SK-N-SH (cell line): ENCODE data around the gene GUK1. TPM values are rescaled to one million over a fixed set of nuclear protein-coding genes. Genes with fewer than 3 reads are reported as not detected.

Experiments
- CTCF ChIA-PET: fragments of 300-600, 350-600 bp; formaldehyde crosslinking; extraction: SDS; loops from one replicate; lab custom pipeline; 2021; lab: Yijun Ruan, JAX
- POLR2A ChIA-PET: fragments of 350-600 bp; sonication (Branson Sonifier 250); formaldehyde crosslinking; extraction: SDS; loops from one replicate; lab custom pipeline; 2020; ENCODE audit warnings: antibody characterized with exemption, inconsistent platforms; lab: Yijun Ruan, JAX
- DNase-seq: peaks from one replicate; pipeline ENCODE4 v3.0.0; 2012
- H2AFZ ChIP-seq: fragments of 200-600 bp; sonication (generic); 2 replicates; pipeline ENCODE4 v1.8.1; 2016; ENCODE audit warnings: antibody characterized with exemption, mild to moderate bottlenecking, low read depth
- H3F3A ChIP-seq: fragments of 200-600 bp; sonication (generic); replicated peaks from 2 replicates; pipeline ENCODE3; 2016; ENCODE audit warnings: antibody characterized with exemption, mild to moderate bottlenecking; ENCODE audit not compliant: insufficient read depth
- H3K27ac ChIP-seq, 2 experiments: fragments of 200-500 bp in 1 of 2; fragments of 200-600 bp in 1 of 2; sonication (Bioruptor generic) in 1 of 2; sonication (generic), shearing (Covaris generic) in 1 of 2; 2 replicates each; pipeline versions ENCODE4 v1.5.1 to v1.6.1; 2014 to 2016; ENCODE audit warnings: low read depth in 2 of 2, inconsistent platforms in 1 of 2, low read length in 1 of 2, mild to moderate bottlenecking in 1 of 2, mixed read lengths in 1 of 2
- H3K27me3 ChIP-seq: fragments of 200-600 bp; sonication (generic), shearing (Covaris generic); 2 replicates; pipeline ENCODE4 v1.6.1; 2016; ENCODE audit warnings: mixed run types; ENCODE audit not compliant: insufficient read depth
- H3K36me3 ChIP-seq, 2 experiments: fragments of 200-500 bp in 1 of 2; fragments of 200-600 bp in 1 of 2; sonication (Bioruptor generic) in 1 of 2; sonication (generic) in 1 of 2; replicated peaks in 1 of 2; 2 replicates each; pipeline versions ENCODE3 to v1.5.1; 2014 to 2016; ENCODE audit warnings: low read length in 1 of 2, mild to moderate bottlenecking in 1 of 2; ENCODE audit not compliant: insufficient read depth in 2 of 2, control insufficient read depth in 1 of 2
- H3K4me1 ChIP-seq, 2 experiments: fragments of 200-500 bp in 1 of 2; fragments of 200-600 bp in 1 of 2; sonication (Bioruptor generic) in 1 of 2; sonication (generic), shearing (Covaris generic) in 1 of 2; 2 replicates each; pipeline versions ENCODE4 v1.5.1 to v1.6.1; 2014 to 2016; ENCODE audit warnings: low read depth in 1 of 2, low read length in 1 of 2, mixed run types in 1 of 2; ENCODE audit not compliant: insufficient read depth in 2 of 2, control insufficient read depth in 1 of 2
- H3K4me2 ChIP-seq: fragments of 200-600 bp; sonication (generic), shearing (Covaris generic); 2 replicates; pipeline ENCODE4 v1.6.1; 2017; ENCODE audit warnings: mixed run types
- H3K4me3 ChIP-seq, 2 experiments: fragments of 200-500 bp in 1 of 2; fragments of 200-600 bp in 1 of 2; sonication (Bioruptor generic) in 1 of 2; sonication (generic), shearing (Covaris generic) in 1 of 2; 2 replicates each; pipeline versions ENCODE4 v1.5.1 to v1.8.1; 2014 to 2016; ENCODE audit warnings: low read depth in 2 of 2, inconsistent platforms in 1 of 2, low read length in 1 of 2, mild to moderate bottlenecking in 1 of 2, mixed read lengths in 1 of 2, moderate library complexity in 1 of 2
- H3K79me2 ChIP-seq: fragments of 200-600 bp; sonication (generic); 2 replicates; pipeline ENCODE4 v1.8.1; 2017; ENCODE audit warnings: mild to moderate bottlenecking; ENCODE audit not compliant: insufficient read depth
- H3K9ac ChIP-seq: fragments of 200-600 bp; sonication (generic); 2 replicates; pipeline ENCODE4 v1.6.1; 2017; ENCODE audit warnings: mixed run types
- H3K9me2 ChIP-seq: fragments of 200-600 bp; sonication (generic); 2 replicates; pipeline ENCODE4 v1.6.1; 2017; ENCODE audit warnings: mixed run types
- H3K9me3 ChIP-seq: fragments of 200-600 bp; sonication (generic); 2 replicates; pipeline ENCODE4 v1.6.1; 2017; ENCODE audit warnings: mixed run types, mild to moderate bottlenecking, moderate library complexity
- H4K20me1 ChIP-seq: fragments of 200-600 bp; sonication (generic); 2 replicates; pipeline ENCODE4 v1.6.1; 2017; ENCODE audit warnings: mild to moderate bottlenecking, mixed run types; ENCODE audit not compliant: insufficient read depth
- ELF1 ChIP-seq: IDR thresholded peaks from 2 replicates; pipeline ENCODE4 v1.4.0; 2012
- EZH2phosphoT487 ChIP-seq: fragments of 200-600 bp; sonication (generic); IDR thresholded peaks from 2 replicates; pipeline ENCODE4 v1.6.1; 2017; ENCODE audit warnings: low read depth, mixed run types, mild to moderate bottlenecking, antibody characterized with exemption, moderate library complexity, borderline replicate concordance
- GATA2 ChIP-seq: sonication (generic); formaldehyde crosslinking; IDR thresholded peaks from 2 replicates; pipeline ENCODE4 v1.5.0; 2020; ENCODE audit warnings: mild to moderate bottlenecking, missing genetic modification reagents
- RAD21 ChIP-seq: IDR thresholded peaks from 2 replicates; pipeline ENCODE4 v1.6.1; 2012; ENCODE audit warnings: mild to moderate bottlenecking, low read length
- RFX5 ChIP-seq: IDR thresholded peaks from 2 replicates; pipeline ENCODE4 v1.6.1; 2012; ENCODE audit warnings: mild to moderate bottlenecking, improper control_type of control experiment, low read length
- TCF12 ChIP-seq: IDR thresholded peaks from 2 replicates; pipeline ENCODE4 v1.4.0; 2012
- TEAD4 ChIP-seq: IDR thresholded peaks from 2 replicates; pipeline ENCODE4 v1.4.0; 2012; ENCODE audit warnings: mild to moderate bottlenecking, borderline replicate concordance; ENCODE audit not compliant: insufficient read depth
- YY1 ChIP-seq: IDR thresholded peaks from 2 replicates; pipeline ENCODE4 v1.4.0; 2012; ENCODE audit warnings: low read depth, mild to moderate bottlenecking
- WGBS: methylation state at CpG from one replicate; pipeline ENCODE4 v1.1.6; 2017; ENCODE audit warnings: low lambda C conversion rate; 5-methylcytosine and 5-hydroxymethylcytosine counted together
- polyA plus RNA-seq, 3 experiments: library from polyadenylated mRNA; depleted of rRNA; stranded (reverse); fragments of >200 nt; gene quantifications; 2 replicates each; pipeline ENCODE4 v1.2.3, GENCODE V29; 2012
- TF ChIP-seq, protein P1 (sequence below): IDR thresholded peaks from 2 replicates; pipeline ENCODE4 v1.4.0; 2012; ENCODE audit warnings: low read depth
- TF ChIP-seq, protein P2 (sequence below): fragments of 200-600 bp; sonication (generic); IDR thresholded peaks from 2 replicates; pipeline ENCODE4 v1.6.1; 2017; ENCODE audit warnings: antibody characterized with exemption, mild to moderate bottlenecking, moderate library complexity
- TF ChIP-seq, protein P3 (sequence below): IDR thresholded peaks from 2 replicates; pipeline ENCODE4 v1.4.0; 2012; ENCODE audit warnings: low read depth, borderline replicate concordance

The GUK1 gene
- polyA plus RNA-seq, 1 of the 3 experiments (the other 2 are of a cell fraction), result 742 TPM

DNA sequence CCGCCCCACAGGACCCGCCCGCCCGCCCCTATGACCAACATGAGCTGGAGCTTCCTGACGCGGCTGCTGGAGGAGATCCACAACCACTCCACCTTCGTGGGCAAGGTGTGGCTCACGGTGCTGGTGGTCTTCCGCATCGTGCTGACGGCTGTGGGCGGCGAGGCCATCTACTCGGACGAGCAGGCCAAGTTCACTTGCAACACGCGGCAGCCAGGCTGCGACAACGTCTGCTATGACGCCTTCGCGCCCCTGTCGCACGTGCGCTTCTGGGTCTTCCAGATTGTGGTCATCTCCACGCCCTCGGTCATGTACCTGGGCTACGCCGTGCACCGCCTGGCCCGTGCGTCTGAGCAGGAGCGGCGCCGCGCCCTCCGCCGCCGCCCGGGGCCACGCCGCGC lies 17.6 kb downstream of the GUK1 start:
- Histone ChIP-seq H3F3A (no peaks in the 10 kb centered on the region), H2AFZ (no peak overlapping the region)
- CTCF ChIA-PET, result interaction anchor here (0.6 kb wide), 1 partner anchor 60 kb away, joined by 3 read pairs; no protein-coding TSS in a partner anchor
- POLR2A ChIA-PET, result no interaction called here
- TF ChIP-seq, protein P1, sequence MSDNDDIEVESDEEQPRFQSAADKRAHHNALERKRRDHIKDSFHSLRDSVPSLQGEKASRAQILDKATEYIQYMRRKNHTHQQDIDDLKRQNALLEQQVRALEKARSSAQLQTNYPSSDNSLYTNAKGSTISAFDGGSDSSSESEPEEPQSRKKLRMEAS, result no peak
- TF ChIP-seq, protein P2, sequence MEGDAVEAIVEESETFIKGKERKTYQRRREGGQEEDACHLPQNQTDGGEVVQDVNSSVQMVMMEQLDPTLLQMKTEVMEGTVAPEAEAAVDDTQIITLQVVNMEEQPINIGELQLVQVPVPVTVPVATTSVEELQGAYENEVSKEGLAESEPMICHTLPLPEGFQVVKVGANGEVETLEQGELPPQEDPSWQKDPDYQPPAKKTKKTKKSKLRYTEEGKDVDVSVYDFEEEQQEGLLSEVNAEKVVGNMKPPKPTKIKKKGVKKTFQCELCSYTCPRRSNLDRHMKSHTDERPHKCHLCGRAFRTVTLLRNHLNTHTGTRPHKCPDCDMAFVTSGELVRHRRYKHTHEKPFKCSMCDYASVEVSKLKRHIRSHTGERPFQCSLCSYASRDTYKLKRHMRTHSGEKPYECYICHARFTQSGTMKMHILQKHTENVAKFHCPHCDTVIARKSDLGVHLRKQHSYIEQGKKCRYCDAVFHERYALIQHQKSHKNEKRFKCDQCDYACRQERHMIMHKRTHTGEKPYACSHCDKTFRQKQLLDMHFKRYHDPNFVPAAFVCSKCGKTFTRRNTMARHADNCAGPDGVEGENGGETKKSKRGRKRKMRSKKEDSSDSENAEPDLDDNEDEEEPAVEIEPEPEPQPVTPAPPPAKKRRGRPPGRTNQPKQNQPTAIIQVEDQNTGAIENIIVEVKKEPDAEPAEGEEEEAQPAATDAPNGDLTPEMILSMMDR, result no peak
- TF ChIP-seq YY1, result no peak
- TF ChIP-seq, all 33 proteins: peak for 0
- no peak overlapping the region for H3K9ac ChIP-seq
- H3K27me3 ChIP-seq, result no peaks in the 10 kb centered on the region
- no peaks in the 10 kb centered on the region for H3K9me2 ChIP-seq
- H3K36me3 ChIP-seq, result no peaks in the 10 kb centered on the region
- WGBS, result 91% methylated on average over 27 of the region's 43 CpGs
- H3K4me3 ChIP-seq, result no peak overlapping the region
- H3K79me2 ChIP-seq, result no peaks in the 10 kb centered on the region
- H3K4me1 ChIP-seq, result peaks cover 0 to 11% of the 10 kb centered on the region in 2 experiments; a peak in 1 of 4 replicates
- H3K9me3 ChIP-seq, result no peaks in the 10 kb centered on the region
- H3K4me2 ChIP-seq, result no peak overlapping the region
- H3K27ac ChIP-seq, result no peak overlapping the region
- no peak for DNase-seq
- no peaks in the 10 kb centered on the region for H4K20me1 ChIP-seq

DNA sequence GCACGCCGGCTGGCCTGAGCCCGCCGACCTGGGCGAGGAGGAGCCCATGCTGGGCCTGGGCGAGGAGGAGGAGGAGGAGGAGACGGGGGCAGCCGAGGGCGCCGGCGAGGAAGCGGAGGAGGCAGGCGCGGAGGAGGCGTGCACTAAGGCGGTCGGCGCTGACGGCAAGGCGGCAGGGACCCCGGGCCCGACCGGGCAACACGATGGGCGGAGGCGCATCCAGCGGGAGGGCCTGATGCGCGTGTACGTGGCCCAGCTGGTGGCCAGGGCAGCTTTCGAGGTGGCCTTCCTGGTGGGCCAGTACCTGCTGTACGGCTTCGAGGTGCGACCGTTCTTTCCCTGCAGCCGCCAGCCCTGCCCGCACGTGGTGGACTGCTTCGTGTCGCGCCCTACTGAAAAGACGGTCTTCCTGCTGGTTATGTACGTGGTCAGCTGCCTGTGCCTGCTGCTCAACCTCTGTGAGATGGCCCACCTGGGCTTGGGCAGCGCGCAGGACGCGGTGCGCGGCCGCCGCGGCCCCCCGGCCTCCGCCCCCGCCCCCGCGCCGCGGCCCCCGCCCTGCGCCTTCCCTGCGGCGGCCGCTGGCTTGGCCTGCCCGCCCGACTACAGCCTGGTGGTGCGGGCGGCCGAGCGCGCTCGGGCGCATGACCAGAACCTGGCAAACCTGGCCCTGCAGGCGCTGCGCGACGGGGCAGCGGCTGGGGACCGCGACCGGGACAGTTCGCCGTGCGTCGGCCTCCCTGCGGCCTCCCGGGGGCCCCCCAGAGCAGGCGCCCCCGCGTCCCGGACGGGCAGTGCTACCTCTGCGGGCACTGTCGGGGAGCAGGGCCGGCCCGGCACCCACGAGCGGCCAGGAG lies 18.3 kb downstream of the GUK1 start:
- DNase-seq, result no peak
- Histone ChIP-seq H3K9me3 (no peaks in the 10 kb centered on the region), H3K36me3 (no peaks in the 10 kb centered on the region), H3K79me2 (no peaks in the 10 kb centered on the region), H2AFZ (no peak overlapping the region), H3K9ac (no peak overlapping the region), H3F3A (no peaks in the 10 kb centered on the region), H3K4me1 (peaks cover 0 to 12% of the 10 kb centered on the region in 2 experiments; a peak in 1 of 4 replicates), H3K27me3 (no peaks in the 10 kb centered on the region), H3K4me2 (no peak overlapping the region), H3K4me3 (no peak overlapping the region), H3K9me2 (no peaks in the 10 kb centered on the region), H3K27ac (no peak overlapping the region), H4K20me1 (no peaks in the 10 kb centered on the region)
- WGBS, result 86% methylated on average over 57 of the region's 98 CpGs
- TF ChIP-seq, protein P3, sequence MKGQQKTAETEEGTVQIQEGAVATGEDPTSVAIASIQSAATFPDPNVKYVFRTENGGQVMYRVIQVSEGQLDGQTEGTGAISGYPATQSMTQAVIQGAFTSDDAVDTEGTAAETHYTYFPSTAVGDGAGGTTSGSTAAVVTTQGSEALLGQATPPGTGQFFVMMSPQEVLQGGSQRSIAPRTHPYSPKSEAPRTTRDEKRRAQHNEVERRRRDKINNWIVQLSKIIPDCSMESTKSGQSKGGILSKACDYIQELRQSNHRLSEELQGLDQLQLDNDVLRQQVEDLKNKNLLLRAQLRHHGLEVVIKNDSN, result no peak
- TF ChIP-seq TCF12 (no peak), GATA2 (no peak), EZH2phosphoT487 (no peak), ELF1 (no peak), RAD21 (no peak), RFX5 (no peak), TEAD4 (no peak)
- POLR2A ChIA-PET, result no interaction called here
- CTCF ChIA-PET, result no interaction called here
